IPS DF 19.7 (cell line): Measurements from ENCODE around the gene CT45A9.
"Not testable (repeated sequence)": the region's sequence is repeated elsewhere in the genome, so short reads cannot be mapped to it uniquely, and the experiment has no call there.

Experiments
- DNase-seq: peaks from one replicate; pipeline ENCODE4 v3.0.0-alpha.2; 2013; ENCODE audit warnings: low read depth, low spot score

CT45A9 gene, protein sequence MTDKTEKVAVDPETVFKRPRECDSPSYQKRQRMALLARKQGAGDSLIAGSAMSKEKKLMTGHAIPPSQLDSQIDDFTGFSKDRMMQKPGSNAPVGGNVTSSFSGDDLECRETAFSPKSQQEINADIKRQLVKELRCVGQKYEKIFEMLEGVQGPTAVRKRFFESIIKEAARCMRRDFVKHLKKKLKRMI

DNA sequence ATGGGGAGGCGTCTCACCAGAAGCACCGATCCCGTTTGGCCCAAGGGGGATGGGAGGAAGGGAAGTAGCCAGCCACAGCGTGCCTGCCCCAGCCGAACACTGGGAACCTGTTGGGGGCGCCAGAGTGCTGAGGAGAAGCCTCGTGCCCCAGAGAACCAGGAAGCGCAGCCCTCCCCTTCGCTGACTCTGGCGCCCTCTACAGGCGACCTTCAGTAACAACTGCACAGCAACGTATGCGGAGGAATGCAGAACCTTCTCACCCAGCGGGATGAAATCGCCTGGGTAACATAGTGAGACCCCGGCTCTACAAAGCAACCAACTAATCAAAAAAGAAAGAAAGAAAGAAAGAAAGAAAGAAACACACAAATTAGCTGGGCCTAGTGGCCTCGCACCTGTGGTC is at the start of gene CT45A9:
Gene CT45A9 (minus strand): TSS at position 101 of the 400 bp plus-strand sequence. CDS start 3,751 bp downstream, outside the sequence.
- not testable (repeated sequence) for DNase-seq

GRCh38 chrX:135920516-135920915 is 48.9 kb upstream of the CT45A9 start:
- not testable (repeated sequence) for DNase-seq

GRCh38 chrX:135914404-135914803 is 42.8 kb upstream of the CT45A9 start:
- no peak for DNase-seq

GRCh38 chrX:135910251-135910650 is 38.6 kb upstream of the CT45A9 start:
- no peak for DNase-seq

- no peak for DNase-seq
Observed at GRCh38 chrX:135893294-135893817, 21.7 kb upstream of the CT45A9 start, which contains the start of the genes CT45A10 and SAGE1. CT45A10 (minus strand) TSS chrX:135893444; CDS start chrX:135885344, 8,100 bp downstream. SAGE1 (plus strand) TSS chrX:135893716; CDS start chrX:135896243, 2,527 bp downstream.

- DNase-seq = no peak
Observed at GRCh38 chrX:135892781-135893180, 21.2 kb upstream of the CT45A9 start.

DNA sequence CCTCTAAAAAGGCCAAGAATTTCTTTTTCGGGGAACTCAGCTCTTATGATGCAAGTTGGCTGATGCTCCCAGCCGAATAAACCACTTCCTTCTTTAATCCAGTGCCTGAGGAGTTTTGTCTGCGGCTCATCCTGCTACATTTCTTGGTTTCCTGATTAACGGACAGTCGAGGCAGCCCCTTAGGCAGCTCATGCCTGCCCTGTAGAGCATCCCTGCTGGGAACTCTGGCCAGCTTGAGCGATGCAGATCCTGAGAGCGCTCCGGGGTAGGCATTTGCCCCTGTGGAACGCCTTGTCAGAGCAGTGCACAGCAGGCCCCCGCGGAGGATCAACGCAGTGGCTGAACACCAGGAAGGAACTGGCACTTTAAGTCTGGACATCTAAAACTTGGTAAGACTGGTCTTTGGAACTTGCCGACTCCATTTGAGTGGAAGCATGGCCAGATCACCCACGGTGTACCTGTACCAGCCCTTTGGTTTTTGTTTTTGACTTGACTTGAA is 18.5 kb upstream of the CT45A9 start:
- DNase-seq = no peak

DNA sequence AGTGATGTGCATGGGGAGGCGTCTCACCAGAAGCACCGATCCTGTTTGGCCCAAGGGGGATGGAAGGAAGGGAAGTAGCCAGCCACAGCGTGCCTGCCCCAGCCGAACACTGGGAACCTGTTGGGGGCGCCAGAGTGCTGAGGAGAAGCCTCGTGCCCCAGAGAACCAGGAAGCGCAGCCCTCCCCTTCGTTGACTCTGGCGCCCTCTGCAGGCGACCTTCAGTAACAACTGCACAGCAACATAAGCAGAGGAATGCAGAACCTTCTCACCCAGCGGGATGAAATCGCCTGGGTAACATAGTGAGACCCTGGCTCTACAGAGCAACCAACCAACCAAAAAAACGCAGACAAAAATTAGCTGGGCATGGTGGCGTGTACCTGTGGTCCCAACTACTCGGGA is 17.4 kb upstream of the CT45A9 start:
- DNase-seq = not testable (repeated sequence)

DNA sequence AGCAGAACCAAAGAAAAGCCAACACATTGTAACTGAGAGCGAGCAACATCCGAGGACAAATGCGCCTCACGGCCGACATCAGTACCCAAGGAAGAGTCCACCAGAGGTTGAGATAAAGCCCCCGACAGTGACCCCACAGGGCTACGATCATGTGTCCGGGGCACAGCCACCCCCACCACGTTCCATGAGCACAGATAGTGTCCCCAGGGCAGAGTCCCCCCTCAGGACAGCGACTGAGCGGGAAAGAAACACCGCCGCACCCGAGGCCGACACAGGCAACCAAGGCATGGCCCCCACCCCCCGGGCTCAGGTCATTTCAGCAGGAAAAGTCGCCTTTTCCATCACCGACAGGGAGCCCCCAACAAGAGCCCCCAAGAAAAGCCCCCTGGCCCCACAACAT is 16.6 kb upstream of the CT45A9 start:
- not testable (repeated sequence) for DNase-seq

- not testable (repeated sequence) for DNase-seq
Observed at GRCh38 chrX:135882741-135883140, 11.1 kb upstream of the CT45A9 start.

DNA sequence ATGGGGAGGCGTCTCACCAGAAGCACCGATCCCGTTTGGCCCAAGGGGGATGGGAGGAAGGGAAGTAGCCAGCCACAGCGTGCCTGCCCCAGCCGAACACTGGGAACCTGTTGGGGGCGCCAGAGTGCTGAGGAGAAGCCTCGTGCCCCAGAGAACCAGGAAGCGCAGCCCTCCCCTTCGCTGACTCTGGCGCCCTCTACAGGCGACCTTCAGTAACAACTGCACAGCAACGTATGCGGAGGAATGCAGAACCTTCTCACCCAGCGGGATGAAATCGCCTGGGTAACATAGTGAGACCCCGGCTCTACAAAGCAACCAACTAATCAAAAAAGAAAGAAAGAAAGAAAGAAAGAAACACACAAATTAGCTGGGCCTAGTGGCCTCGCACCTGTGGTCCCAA is 17.2 kb downstream of the CT45A9 start, which contains the start of gene CT45A8:
Gene CT45A8 (minus strand): TSS at position 101 of the 400 bp plus-strand sequence. CDS start 3,755 bp downstream, outside the sequence.
- not testable (repeated sequence) for DNase-seq

GRCh38 chrX:135837180-135837579 is 34.4 kb downstream of the CT45A9 start, which contains the start of gene CT45A7:
CT45A7 (minus strand) TSS chrX:135837280; CDS start chrX:135833533, 3,747 bp downstream.
- DNase-seq = not testable (repeated sequence)

GRCh38 chrX:135819912-135820311 is 51.7 kb downstream of the CT45A9 start, which contains the start of gene CT45A2:
CT45A2 (minus strand) TSS chrX:135820012; CDS start chrX:135816265, 3,747 bp downstream.
- not testable (repeated sequence) for DNase-seq
